ENCODE measurements around the gene CHI3L1. TPM values are rescaled to one million over a fixed set of nuclear protein-coding genes. Genes with fewer than 3 reads are reported as not detected.

CHI3L1 gene
- total RNA-seq, 1 experiment from 2014 or later, result not detected

GRCh38 chr1:203199002-203199401 is 12.5 kb upstream of the CHI3L1 start (continued):
- no peak for TF ChIP-seq EGR1 (IDR thresholded peaks at IDR 0.05; ENCODE audit: low read depth)
- no peak for TF ChIP-seq EZH2phosphoT487 (IDR thresholded peaks at IDR 0.05; ENCODE audit: borderline replicate concordance)

GRCh38 chr1:203197625-203198024 is 11.1 kb upstream of the CHI3L1 start:
- ChIA-PET CTCF (no interaction called here), RAD21 (ENCODE audit: low non-redundant PET in 1 of 2, low total read pairs in 2 of 2, uncharacterized antibody in 2 of 2, unreplicated experiment in 2 of 2) (no interaction called here), POLR2A (no interaction called here)
- Histone ChIP-seq H3K4me1 (ENCODE audit: control insufficient read depth in 1 of 2, insufficient read depth in 2 of 2, low read length in 2 of 2) (peaks cover 0 to 10% of the 10 kb centered on the region in 2 experiments; a peak in 2 of 4 replicates), H3K36me3 (ENCODE audit: control insufficient read depth in 1 of 2, insufficient read depth in 2 of 2, low read length in 2 of 2) (no peaks in the 10 kb centered on the region), H3K27ac (ENCODE audit: low read depth, low read length) (no peak overlapping the region), H3K4me2 (ENCODE audit: low read length) (peak overlapping the region; percentile 46), H3K79me2 (ENCODE audit: insufficient read depth, low read length) (no peaks in the 10 kb centered on the region), H3K4me3 (replicated peaks in 1 of 2; ENCODE audit: low read depth in 1 of 2, low read length in 2 of 2) (no peak overlapping the region), H3K9ac (ENCODE audit: low read length) (no peak overlapping the region), H2AFZ (ENCODE audit: low read depth, low read length, poor library complexity, severe bottlenecking) (no peak overlapping the region), H3K27me3 (ENCODE audit: insufficient read depth, low read length) (no peaks in the 10 kb centered on the region), H3K9me3 (ENCODE audit: control insufficient read depth in 1 of 2, insufficient read depth in 1 of 2, low read depth in 1 of 2, low read length in 2 of 2) (no peaks in the 10 kb centered on the region), H3K9me2 (ENCODE audit: insufficient read depth) (no peaks in the 10 kb centered on the region), H4K20me1 (ENCODE audit: insufficient read depth) (no peaks in the 10 kb centered on the region)
- no TSS peak for BruUV-seq (replicated peaks)
- DNase-seq (ENCODE audit: low read depth, low spot score) (no peak), ATAC-seq (peak; percentile 34; the same call in 1 of the 2 replicates)
- intact Hi-C loops (cut with micrococcal nuclease), result no loop called here
- no peak for TF ChIP-seq JUND (IDR thresholded peaks at IDR 0.05)
- TF ChIP-seq, protein P1, sequence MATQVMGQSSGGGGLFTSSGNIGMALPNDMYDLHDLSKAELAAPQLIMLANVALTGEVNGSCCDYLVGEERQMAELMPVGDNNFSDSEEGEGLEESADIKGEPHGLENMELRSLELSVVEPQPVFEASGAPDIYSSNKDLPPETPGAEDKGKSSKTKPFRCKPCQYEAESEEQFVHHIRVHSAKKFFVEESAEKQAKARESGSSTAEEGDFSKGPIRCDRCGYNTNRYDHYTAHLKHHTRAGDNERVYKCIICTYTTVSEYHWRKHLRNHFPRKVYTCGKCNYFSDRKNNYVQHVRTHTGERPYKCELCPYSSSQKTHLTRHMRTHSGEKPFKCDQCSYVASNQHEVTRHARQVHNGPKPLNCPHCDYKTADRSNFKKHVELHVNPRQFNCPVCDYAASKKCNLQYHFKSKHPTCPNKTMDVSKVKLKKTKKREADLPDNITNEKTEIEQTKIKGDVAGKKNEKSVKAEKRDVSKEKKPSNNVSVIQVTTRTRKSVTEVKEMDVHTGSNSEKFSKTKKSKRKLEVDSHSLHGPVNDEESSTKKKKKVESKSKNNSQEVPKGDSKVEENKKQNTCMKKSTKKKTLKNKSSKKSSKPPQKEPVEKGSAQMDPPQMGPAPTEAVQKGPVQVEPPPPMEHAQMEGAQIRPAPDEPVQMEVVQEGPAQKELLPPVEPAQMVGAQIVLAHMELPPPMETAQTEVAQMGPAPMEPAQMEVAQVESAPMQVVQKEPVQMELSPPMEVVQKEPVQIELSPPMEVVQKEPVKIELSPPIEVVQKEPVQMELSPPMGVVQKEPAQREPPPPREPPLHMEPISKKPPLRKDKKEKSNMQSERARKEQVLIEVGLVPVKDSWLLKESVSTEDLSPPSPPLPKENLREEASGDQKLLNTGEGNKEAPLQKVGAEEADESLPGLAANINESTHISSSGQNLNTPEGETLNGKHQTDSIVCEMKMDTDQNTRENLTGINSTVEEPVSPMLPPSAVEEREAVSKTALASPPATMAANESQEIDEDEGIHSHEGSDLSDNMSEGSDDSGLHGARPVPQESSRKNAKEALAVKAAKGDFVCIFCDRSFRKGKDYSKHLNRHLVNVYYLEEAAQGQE (IDR thresholded peaks at IDR 0.05; ENCODE audit: low read depth), result no peak

- no peak overlapping the region for H3K4me2 ChIP-seq (ENCODE audit: low read length)
- BruUV-seq (replicated peaks), result no TSS peak
- ChIA-PET POLR2A (no interaction called here), CTCF (interaction anchor here (1.7 kb wide), 1 partner anchor 24 kb away, joined by 5 read pairs; no protein-coding TSS in a partner anchor), RAD21 (ENCODE audit: low non-redundant PET in 1 of 2, low total read pairs in 2 of 2, uncharacterized antibody in 2 of 2, unreplicated experiment in 2 of 2) (no interaction called here)
- H3K9ac ChIP-seq (ENCODE audit: low read length), result no peak overlapping the region
- DNase-seq (ENCODE audit: low read depth, low spot score), result no peak
- H3K9me3 ChIP-seq (ENCODE audit: control insufficient read depth in 1 of 2, insufficient read depth in 1 of 2, low read depth in 1 of 2, low read length in 2 of 2), result no peaks in the 10 kb centered on the region
- no peaks in the 10 kb centered on the region for H3K9me2 ChIP-seq (ENCODE audit: insufficient read depth)
- H3K79me2 ChIP-seq (ENCODE audit: insufficient read depth, low read length), result no peaks in the 10 kb centered on the region
- peaks cover 0 to 10% of the 10 kb centered on the region in 2 experiments; a peak in 2 of 4 replicates for H3K4me1 ChIP-seq (ENCODE audit: control insufficient read depth in 1 of 2, insufficient read depth in 2 of 2, low read length in 2 of 2)
- no peaks in the 10 kb centered on the region for H3K27me3 ChIP-seq (ENCODE audit: insufficient read depth, low read length)
- no peak overlapping the region for H3K4me3 ChIP-seq (replicated peaks in 1 of 2; ENCODE audit: low read depth in 1 of 2, low read length in 2 of 2)
- H3K27ac ChIP-seq (ENCODE audit: low read depth, low read length), result no peak overlapping the region
- TF ChIP-seq CTCF (IDR thresholded peaks at IDR 0.05 in 2 of 3, conservative IDR thresholded peaks at IDR 0.05 in 1 of 3; ENCODE audit: borderline replicate concordance in 1 of 3, insufficient read depth in 1 of 3, low read depth in 2 of 3, low read length in 2 of 3) (0 out of 6 replicates have a peak, but pooled peaks of 2 of the 3 experiments have one; percentile 12 to 19), CBX3 (IDR thresholded peaks at IDR 0.05; ENCODE audit: low read depth) (no peak), JUND (IDR thresholded peaks at IDR 0.05) (no peak)
- TF ChIP-seq, protein P2, sequence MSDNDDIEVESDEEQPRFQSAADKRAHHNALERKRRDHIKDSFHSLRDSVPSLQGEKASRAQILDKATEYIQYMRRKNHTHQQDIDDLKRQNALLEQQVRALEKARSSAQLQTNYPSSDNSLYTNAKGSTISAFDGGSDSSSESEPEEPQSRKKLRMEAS (IDR thresholded peaks at IDR 0.05), result no peak
- intact Hi-C loops (cut with micrococcal nuclease), result no loop called here
- ATAC-seq, result no peak; the same call in 1 of the 2 replicates
- H2AFZ ChIP-seq (ENCODE audit: low read depth, low read length, poor library complexity, severe bottlenecking), result no peak overlapping the region
- H3K36me3 ChIP-seq (ENCODE audit: control insufficient read depth in 1 of 2, insufficient read depth in 2 of 2, low read length in 2 of 2), result no peaks in the 10 kb centered on the region
- no peaks in the 10 kb centered on the region for H4K20me1 ChIP-seq (ENCODE audit: insufficient read depth)
Measured at GRCh38 chr1:203196371-203196770, 9.9 kb upstream of the CHI3L1 start.
